ENCODE results near the gene ZG16. TPM values are rescaled to one million over a fixed set of nuclear protein-coding genes. Genes with fewer than 3 reads are reported as not detected.

The ZG16 gene
- total and polyA plus RNA-seq, 2 of the 8 experiments (the other 6 are each of a cell fraction or from before 2014, with no cell fraction given) = not detected

GRCh38 chr16:29806641-29807425 is 28.8 kb downstream of the ZG16 start (continued):
- TF ChIP-seq POU5F1 (IDR thresholded peaks at IDR 0.05; ENCODE audit: low read depth, low read length) (no peak), BACH1 (IDR thresholded peaks at IDR 0.05; ENCODE audit: low read length) (no peak), CREB1 (IDR thresholded peaks at IDR 0.05) (no peak), BCL11A (IDR thresholded peaks at IDR 0.05; ENCODE audit: low read depth in 2 of 2, low read length in 2 of 2) (no peak), HDAC6 (IDR thresholded peaks at IDR 0.05; ENCODE audit: low read depth, low read length) (no peak), ASH2L (IDR thresholded peaks at IDR 0.05; ENCODE audit: low read length) (no peak), JUND (IDR thresholded peaks at IDR 0.05; ENCODE audit: low read length) (no peak), POLR2AphosphoS5 (IDR thresholded peaks at IDR 0.05; ENCODE audit: low read depth, low read length) (0 out of 2 replicates have a peak, but pooled peaks have one; percentile 39), CHD2 (IDR thresholded peaks at IDR 0.05; ENCODE audit: low read length) (no peak), KDM4A (IDR thresholded peaks at IDR 0.05; ENCODE audit: low read depth, low read length, severe bottlenecking) (no peak), YY1 (IDR thresholded peaks at IDR 0.05; ENCODE audit: low read depth, low read length) (no peak), EZH2 (IDR thresholded peaks at IDR 0.05; ENCODE audit: low read depth, low read length, severe bottlenecking) (no peak), E2F6 (IDR thresholded peaks at IDR 0.05) (peak; percentile 47; the same call in 1 of the 2 replicates)
